ENCODE measurements around the gene TBXT. TPM values are rescaled to one million over a fixed set of nuclear protein-coding genes. Genes with fewer than 3 reads are reported as not detected.
"Not testable (repeated sequence)": the region's sequence is repeated elsewhere in the genome, so short reads cannot be mapped to it uniquely, and the experiment has no call there.

TBXT gene
- polyA plus RNA-seq, 6 donors from 2014 or later: not detected

DNA sequence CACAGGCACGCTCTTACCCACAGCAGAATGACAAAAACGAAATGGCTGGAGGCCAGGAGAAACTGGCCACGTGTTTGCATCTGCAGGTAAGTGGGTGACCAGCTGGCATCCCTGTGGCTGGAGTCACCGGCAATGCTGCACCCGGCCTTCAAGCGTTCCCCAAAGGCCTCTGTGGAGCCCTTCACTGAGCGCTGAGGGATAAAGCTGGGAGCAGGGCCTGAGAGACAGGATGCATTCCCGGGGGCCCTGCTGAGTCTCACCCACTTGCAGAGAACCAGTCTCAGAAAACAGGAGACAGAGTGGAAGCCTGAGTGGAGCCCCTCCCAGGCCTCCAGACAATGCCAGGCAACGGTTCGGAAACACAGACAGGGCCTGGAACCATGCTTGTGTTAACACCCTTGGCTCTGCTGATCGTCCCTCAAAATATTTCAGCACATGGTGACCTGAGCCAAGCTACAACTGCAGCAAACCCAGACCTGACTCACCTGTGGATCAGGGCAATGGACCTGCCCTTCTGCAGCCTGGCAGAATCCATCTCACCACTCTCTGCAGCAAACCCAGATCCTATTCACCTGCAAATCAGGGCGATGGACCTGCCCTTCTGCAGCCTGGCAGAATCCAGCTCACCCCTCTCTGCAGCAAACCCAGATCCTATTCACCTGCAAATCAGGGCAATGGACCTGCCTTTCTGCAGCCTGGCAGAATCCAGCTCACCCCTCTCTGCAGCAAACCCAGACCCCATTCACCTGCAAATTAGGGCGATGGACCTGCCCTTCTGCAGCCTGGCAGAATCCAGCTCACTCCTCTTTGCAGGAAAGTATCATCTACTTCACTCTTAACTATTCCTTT is 39.8 kb downstream of the TBXT start:
- Mint-ChIP-seq H3K27ac (no peak overlapping the region), H3K4me1 (no peaks in the 10 kb centered on the region), H3K4me3 (no peak overlapping the region), H3K9me3 (peaks cover 0 to 6% (median 0%) of the 10 kb centered on the region in 7 donors), H3K27me3 (peaks cover 54 to 67% (median 66%) of the 10 kb centered on the region in 3 donors), H3K36me3 (no peaks in the 10 kb centered on the region)
- ATAC-seq (ENCODE audit: low read depth in 2 of 2) (no peak), DNase-seq (no peak)

DNA sequence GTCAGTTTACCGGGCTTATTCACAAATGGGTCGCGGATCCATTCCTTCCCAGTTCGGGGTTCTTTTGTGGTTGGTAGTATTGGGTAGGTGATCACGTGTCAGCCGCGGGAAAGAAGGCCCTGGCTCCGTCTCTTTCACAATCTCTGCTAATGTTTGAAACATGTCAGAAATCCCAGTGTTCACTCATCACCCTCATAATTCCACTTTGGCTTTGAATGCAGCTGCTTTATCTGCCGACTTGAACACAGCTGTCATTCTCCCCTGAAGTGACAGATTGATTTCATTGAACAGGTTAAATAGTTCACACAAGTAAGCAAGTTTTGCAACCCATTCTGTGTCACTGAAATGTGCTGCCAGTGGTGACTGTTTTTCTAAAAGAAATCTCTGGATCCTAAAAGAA is 44.5 kb downstream of the TBXT start:
- H3K4me1 Mint-ChIP-seq; H3K36me3 Mint-ChIP-seq; ATAC-seq (ENCODE audit: low read depth in 2 of 2); H3K4me3 Mint-ChIP-seq; H3K9me3 Mint-ChIP-seq; DNase-seq: not testable (repeated sequence)
- H3K27ac Mint-ChIP-seq: peak overlapping the region in 2 of 6 donors; percentile 40 to 60
- H3K27me3 Mint-ChIP-seq: peaks cover 38 to 54% (median 47%) of the 10 kb centered on the region in 3 donors

DNA sequence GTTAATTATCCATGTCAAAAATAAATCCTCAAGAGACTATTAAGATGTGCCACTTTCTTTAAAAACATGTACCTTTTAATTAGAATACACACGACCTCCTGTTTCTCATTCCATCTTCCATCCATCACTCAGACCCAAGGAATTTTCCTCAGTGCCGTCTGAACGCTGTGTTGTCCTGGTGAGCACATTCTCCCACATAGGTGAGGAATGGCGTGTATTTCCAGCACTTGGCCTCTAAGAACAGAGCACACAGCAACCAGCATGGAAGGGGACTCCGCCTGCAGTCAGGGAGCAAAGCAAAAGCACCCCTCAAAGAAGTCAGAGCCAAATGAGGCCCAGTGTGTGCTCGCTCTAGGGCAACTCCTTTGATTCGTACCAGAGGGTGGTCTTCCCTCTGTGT is 45.9 kb downstream of the TBXT start:
- Mint-ChIP-seq H3K4me3 (no peak overlapping the region), H3K27me3 (peaks cover 30 to 40% (median 33%) of the 10 kb centered on the region in 3 donors), H3K36me3 (no peaks in the 10 kb centered on the region), H3K27ac (no peak overlapping the region), H3K4me1 (no peaks in the 10 kb centered on the region), H3K9me3 (peaks cover 0 to 3% (median 0%) of the 10 kb centered on the region in 7 donors)
- no peak for ATAC-seq (ENCODE audit: low read depth in 2 of 2)
- DNase-seq: no peak

DNA sequence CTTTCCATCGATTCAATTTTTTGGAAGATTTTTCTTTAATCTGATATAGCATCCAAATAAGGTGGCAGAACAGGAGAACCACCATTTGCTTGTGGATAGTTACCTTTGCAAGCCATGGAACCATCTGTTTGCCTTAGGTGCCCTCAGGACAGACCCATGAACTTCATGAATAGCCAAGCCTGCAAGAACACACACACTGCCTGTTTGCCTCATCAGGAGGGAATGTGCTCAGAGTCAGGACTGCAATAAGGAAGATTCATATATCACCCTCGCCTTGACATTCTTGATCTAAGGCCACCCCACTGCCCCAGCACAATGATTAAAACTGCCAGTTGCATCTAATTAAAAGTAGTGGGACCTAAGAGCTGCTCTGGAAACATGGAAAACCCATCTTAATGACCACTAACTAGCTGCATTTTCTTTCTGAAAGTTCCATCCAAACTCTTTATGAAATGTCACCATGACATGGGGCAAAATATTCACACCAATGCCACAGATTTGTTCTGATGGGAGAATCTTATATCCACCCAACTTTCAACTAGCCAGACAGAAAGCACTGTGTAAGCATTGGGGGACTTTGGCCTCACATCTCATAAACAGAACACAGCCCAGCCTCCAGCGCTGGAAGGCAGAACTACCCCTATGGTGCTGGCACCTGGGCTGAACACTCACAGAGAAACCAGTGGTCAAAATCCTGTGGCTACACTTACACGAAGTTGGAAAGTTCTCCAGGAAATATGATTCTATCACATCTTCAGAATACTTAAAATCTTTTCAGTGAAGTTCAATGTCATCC is 48.3 kb downstream of the TBXT start:
- no peak overlapping the region for H3K27ac Mint-ChIP-seq
- DNase-seq (no peak), ATAC-seq (ENCODE audit: low read depth in 2 of 2) (no peak)
- H3K4me1 Mint-ChIP-seq: no peaks in the 10 kb centered on the region
- peaks cover 9 to 19% (median 15%) of the 10 kb centered on the region in 3 donors for H3K27me3 Mint-ChIP-seq
- H3K4me3 Mint-ChIP-seq: no peak overlapping the region
- H3K9me3 Mint-ChIP-seq: peaks cover 3 to 16% (median 7%) of the 10 kb centered on the region in 7 donors
- H3K36me3 Mint-ChIP-seq: peaks cover 0 to 6% of the 10 kb centered on the region in 2 donors

DNA sequence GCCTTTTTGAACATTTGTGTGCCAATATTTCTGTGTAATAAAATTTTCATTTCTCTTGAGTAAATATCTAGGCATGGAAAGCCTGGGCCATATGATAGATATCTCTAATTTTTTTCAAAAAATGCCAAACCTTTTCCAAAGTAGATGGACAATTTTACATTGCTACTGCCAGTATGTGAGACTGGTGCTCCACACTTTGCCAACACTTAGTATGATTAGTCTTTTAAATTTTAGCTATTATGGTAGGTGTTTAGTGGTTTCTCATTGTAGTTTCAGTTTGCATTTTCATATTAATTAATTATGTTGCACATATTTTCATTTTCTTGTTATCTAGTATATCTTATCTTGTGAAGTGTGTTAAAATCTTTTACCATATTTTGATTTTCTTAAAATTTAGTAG is 52.0 kb downstream of the TBXT start:
- no peak for ATAC-seq (ENCODE audit: low read depth in 2 of 2)
- H3K36me3 Mint-ChIP-seq: peaks cover 0 to 6% of the 10 kb centered on the region in 2 donors
- DNase-seq: no peak
- H3K27ac Mint-ChIP-seq: no peak overlapping the region
- H3K4me1 Mint-ChIP-seq: no peaks in the 10 kb centered on the region
- H3K27me3 Mint-ChIP-seq: peaks cover 16 to 34% (median 33%) of the 10 kb centered on the region in 3 donors
- H3K4me3 Mint-ChIP-seq: no peak overlapping the region
- H3K9me3 Mint-ChIP-seq: peaks cover 3 to 17% (median 7%) of the 10 kb centered on the region in 7 donors

DNA sequence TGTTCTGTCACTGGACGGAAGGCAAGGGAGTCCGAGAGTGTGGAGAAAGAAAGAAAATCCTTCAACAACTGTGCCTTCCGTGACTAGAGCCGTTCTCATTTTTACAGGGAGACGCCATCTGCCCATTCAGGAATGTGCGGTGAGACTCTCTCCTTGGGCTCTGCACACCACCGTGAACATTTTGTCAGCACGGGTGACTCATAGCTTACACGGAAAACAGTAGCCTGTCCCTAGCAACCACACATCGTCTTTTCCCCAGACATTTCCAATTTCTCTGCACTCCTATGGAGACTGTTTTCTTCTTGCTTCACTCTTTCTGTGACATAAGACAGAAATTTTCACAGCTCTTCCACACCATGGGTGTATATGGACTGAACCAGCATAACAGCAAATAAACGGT is 55.1 kb downstream of the TBXT start:
- Mint-ChIP-seq H3K4me1 (no peaks in the 10 kb centered on the region), H3K36me3 (peaks cover 0 to 6% of the 10 kb centered on the region in 2 donors), H3K4me3 (no peak overlapping the region), H3K27me3 (peaks cover 21 to 55% (median 34%) of the 10 kb centered on the region in 3 donors), H3K9me3 (peaks cover 3 to 30% (median 9%) of the 10 kb centered on the region in 7 donors), H3K27ac (no peak overlapping the region)
- ATAC-seq (ENCODE audit: low read depth in 2 of 2) (no peak), DNase-seq (no peak)

DNA sequence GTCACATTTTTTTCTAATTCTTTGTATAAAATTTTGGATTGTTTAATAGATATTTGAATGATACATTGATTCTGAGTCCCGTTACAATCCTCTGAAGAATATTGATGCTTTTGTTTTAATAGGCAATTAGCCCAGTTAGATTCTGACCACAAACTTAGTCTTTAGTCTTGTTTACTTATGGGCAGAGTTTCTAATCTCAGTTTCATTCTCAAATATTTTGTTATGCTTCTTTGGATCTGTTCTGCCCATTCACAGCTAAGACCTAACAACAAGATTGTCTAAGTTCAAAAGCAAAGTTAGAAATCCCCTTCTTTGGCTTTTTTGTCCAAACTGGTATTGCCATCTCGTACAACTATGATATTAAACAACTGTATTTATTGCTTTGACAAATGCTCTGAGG is 58.0 kb downstream of the TBXT start:
- Mint-ChIP-seq H3K36me3 (no peaks in the 10 kb centered on the region), H3K9me3 (peaks cover 0 to 16% (median 4%) of the 10 kb centered on the region in 7 donors), H3K27ac (no peak overlapping the region), H3K27me3 (peaks cover 31 to 72% (median 42%) of the 10 kb centered on the region in 3 donors), H3K4me3 (no peak overlapping the region), H3K4me1 (peaks cover 0 to 6% (median 0%) of the 10 kb centered on the region in 3 donors)
- ATAC-seq (ENCODE audit: low read depth in 2 of 2) (no peak), DNase-seq (no peak)

Other genes with a start within 250 kb of the TBXT start
- gene PRR18, start 140.5 kb upstream of the TBXT start, polyA plus RNA-seq (ENCODE audit: low read depth in 6 of 6): not detected
- gene SFT2D1, start 174.7 kb upstream of the TBXT start, polyA plus RNA-seq (ENCODE audit: low read depth in 6 of 6): 100 to 1,000 TPM in 5 of 6 donors, 10 to 100 TPM in 1; 95.5 to 172 (median 109) TPM
- gene MPC1, start 215.1 kb upstream of the TBXT start, polyA plus RNA-seq (ENCODE audit: low read depth in 6 of 6): 10 to 100 TPM; 30.2 to 61.0 (median 52.6) TPM

Measured in naive B cell (primary cell).